Stimulated activated CD8-positive, alpha-beta memory T cell treated with anti-CD3 and anti-CD28 coated beads, Interleukin-7, amount 100 ng/mL, for 4 hours (primary cell): Measurements from ENCODE around the gene CCDC71L.

Experiments used
- DNase-seq, 2 donors: peaks; one replicate each; pipeline ENCODE4 v3.0.0-alpha.2; 2020; ENCODE audit warnings: low read depth in 2 of 2

The CCDC71L gene

GRCh38 chr7:106625678-106626301 lies 35.2 kb downstream of the CCDC71L start:
- DNase-seq = no peak

- DNase-seq = no peak
Observed at GRCh38 chr7:106623853-106624252, 37.1 kb downstream of the CCDC71L start.

- no peak for DNase-seq
Observed at GRCh38 chr7:106623315-106623660, 37.7 kb downstream of the CCDC71L start.

GRCh38 chr7:106622654-106623314 lies 38.2 kb downstream of the CCDC71L start:
- DNase-seq = no peak

GRCh38 chr7:106621393-106622132 lies 39.4 kb downstream of the CCDC71L start:
- no peak for DNase-seq

- no peak for DNase-seq
Observed at GRCh38 chr7:106620676-106621075, 40.3 kb downstream of the CCDC71L start.

- no peak for DNase-seq
Observed at GRCh38 chr7:106620034-106620433, 40.9 kb downstream of the CCDC71L start.

GRCh38 chr7:106619213-106619612 lies 41.7 kb downstream of the CCDC71L start:
- DNase-seq = no peak

GRCh38 chr7:106618480-106618879 lies 42.5 kb downstream of the CCDC71L start:
- no peak for DNase-seq

- no peak for DNase-seq
Observed at GRCh38 chr7:106617860-106618259, 43.1 kb downstream of the CCDC71L start.

- DNase-seq = no peak
Observed at GRCh38 chr7:106616708-106617051, 44.3 kb downstream of the CCDC71L start.

- DNase-seq = no peak
Observed at GRCh38 chr7:106615808-106616707, 44.9 kb downstream of the CCDC71L start.

GRCh38 chr7:106614751-106615150 lies 46.2 kb downstream of the CCDC71L start:
- no peak for DNase-seq

GRCh38 chr7:106613848-106614560 lies 47.0 kb downstream of the CCDC71L start:
- no peak for DNase-seq

- DNase-seq = no peak
Observed at GRCh38 chr7:106613279-106613678, 47.7 kb downstream of the CCDC71L start.

GRCh38 chr7:106612432-106612831 lies 48.5 kb downstream of the CCDC71L start:
- no peak for DNase-seq

- DNase-seq = no peak
Observed at GRCh38 chr7:106611911-106612310, 49.0 kb downstream of the CCDC71L start.

GRCh38 chr7:106610996-106611886 lies 49.7 kb downstream of the CCDC71L start:
- DNase-seq = no peak

GRCh38 chr7:106609416-106609815 lies 51.5 kb downstream of the CCDC71L start:
- no peak for DNase-seq

GRCh38 chr7:106608661-106609060 lies 52.3 kb downstream of the CCDC71L start:
- no peak for DNase-seq
